ENCODE results near the gene VIL1.

Gene VIL1

DNA sequence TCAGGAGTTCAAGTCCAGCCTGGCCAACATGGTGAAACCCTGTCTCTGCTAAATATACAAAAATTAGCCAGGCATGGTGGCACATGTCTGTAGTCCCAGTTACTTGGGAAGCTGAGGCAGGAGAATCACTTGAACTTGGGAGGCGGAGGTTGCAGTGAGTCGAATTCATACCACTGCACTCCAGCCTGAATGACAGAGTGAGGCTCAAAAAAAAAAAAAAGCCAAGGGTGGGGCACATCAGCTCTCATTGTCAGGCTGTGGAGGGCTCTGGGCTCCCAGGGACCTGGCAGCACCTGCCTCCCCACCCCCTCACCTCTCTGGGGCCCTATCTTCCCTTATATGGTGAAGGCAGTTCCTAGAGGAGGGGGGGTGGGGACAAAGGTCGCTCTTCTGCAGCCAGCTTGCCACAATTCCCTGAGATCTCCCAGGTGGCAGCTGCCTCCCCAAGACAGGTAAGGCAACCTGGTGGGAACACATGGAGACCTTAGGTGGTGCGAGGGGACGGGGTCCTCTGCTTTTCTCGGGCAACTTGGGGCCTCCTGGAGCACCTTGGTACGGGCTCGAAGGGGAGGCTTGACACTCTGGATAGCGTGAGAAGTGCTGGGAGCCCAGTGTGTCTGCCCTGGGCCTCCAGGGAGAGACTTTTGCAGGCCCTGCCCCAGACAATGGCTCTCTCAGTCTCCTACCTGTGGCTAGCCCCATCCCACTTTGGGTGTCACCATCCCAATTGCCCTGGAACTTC, at the start of gene VIL1:
VIL1 (plus strand) TSS at position 407 of the 742 bp plus-strand sequence. CDS start 4,656 bp downstream, outside the sequence.
- DNase-seq (ENCODE audit: low spot score), result no peak

DNA sequence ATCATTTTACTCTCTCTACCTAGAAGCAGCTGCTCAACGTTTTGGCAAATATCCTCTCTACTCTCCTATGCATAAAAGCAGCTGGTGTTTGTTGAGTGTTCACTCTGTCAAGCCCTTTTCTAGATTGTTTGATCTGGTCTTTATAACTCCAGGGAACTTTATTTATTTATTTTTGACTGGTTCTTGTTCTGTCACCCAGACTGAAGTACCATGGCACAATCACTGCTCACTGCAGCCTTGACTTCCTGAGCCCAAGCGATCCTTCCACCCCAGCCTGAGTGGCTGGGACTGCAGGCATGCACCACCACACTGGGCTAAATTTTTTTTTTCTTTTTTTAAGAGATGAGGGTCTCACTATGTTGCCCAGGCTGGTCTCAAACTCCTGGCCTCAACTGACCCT, 49.6 kb upstream of the VIL1 start:
- no peak for DNase-seq (ENCODE audit: low spot score)

DNA sequence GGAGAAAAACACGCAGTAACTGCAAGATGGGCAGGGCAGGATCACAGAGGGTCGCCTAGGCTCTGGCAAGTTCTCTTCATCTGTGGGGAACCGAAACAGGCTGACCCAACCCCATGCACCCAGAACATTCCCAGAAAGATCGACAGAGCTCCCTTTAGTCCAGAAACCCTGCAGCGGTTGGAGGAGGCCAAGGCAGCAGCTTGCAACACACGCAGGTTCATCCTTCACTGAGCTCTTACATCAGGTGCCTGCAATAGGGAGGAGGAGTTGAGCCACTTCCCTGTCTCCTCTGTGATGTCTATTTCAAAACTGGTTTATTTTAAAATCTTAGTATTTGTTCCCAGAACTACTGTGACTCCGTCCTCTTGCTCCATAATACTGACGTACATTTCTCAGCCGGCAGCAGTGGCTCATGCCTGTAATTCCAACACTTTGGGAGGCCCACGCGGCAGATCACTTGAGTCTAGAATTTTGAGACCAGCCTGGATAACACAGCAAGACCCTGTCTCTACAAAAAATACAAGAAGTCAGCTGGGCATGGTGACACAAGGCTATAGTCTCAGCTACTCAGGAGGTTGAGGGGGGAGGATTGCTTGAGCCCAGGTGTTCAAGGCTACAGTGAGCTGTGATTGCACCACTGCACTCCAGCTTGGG, 48.4 kb upstream of the VIL1 start:
- DNase-seq (ENCODE audit: low spot score), result peak; percentile 61

DNA sequence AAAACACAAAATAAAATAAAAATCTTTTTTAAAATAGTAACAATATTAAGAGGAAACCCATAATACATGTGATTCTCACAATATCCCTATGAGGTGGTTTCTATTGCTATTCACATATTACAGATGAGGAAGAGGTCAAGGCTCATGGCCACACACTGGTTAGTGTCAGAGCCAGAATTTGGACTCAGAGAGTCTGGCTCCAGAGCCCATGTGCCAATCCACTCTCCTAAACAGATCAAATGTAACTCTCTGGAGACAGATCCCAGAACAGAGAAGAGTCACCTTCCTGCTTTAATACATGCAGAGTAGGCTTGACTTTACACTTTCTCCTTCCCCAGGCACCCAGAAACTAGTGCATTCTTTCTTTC, 47.0 kb upstream of the VIL1 start:
- no peak for DNase-seq (ENCODE audit: low spot score)

DNA sequence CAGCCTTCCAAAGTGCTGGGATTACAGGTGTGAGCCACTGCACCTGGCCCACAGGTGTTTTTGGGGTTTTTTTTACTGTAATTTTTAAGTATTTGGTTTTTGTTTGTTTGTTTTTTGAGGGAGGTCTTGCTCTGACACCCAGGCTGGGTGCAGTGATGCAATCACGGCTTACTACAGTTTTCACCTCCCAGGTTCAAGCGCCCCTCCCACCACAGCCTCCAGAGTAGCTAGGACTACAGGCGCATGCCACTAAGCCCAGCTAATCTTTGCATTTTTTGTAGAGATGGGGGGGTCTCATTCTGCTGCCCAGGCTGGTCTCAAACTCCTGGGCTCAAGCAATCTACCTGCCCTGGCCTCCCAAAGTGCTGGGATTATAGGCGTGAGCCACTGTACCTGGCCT, 44.1 kb upstream of the VIL1 start:
- no peak for DNase-seq (ENCODE audit: low spot score)

DNA sequence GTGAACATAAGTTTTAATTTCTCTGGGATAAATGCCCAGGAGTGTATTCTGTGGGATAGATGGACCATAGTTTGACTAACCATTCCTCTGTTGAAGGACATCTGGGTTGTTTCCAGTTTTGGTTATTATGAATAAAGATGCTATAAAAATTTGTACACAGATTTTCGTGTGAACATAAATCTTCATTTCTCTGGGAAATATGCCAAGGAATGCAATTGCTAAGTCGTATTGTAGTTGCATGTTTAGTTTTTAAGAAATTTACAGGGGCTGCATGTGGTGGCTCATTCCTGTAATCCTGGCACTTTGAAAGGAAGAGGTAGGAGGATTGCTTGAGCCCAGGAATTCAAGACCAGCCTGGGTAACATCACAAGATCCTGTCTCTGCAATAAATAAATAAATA, 43.7 kb upstream of the VIL1 start:
- DNase-seq (ENCODE audit: low spot score), result no peak

DNA sequence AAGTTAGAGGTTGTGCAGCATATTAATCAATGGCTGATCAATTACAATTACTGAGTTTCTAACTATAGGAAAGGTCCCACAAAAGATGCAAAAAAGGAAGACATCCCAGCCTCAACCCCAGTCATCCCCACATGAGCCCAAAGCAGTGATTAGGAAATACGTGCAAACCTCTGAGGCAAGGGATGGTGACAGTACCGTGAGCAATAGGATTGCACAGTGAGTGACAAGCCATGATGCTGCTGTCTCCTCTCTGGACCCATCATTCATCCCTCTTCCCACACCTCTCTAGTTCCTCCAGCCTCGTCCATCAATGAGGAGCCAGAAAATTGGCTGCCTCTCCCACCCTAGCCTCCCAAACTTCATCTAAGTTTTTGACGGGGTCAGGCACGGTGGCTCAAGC, 40.9 kb upstream of the VIL1 start:
- DNase-seq (ENCODE audit: low spot score), result no peak

DNA sequence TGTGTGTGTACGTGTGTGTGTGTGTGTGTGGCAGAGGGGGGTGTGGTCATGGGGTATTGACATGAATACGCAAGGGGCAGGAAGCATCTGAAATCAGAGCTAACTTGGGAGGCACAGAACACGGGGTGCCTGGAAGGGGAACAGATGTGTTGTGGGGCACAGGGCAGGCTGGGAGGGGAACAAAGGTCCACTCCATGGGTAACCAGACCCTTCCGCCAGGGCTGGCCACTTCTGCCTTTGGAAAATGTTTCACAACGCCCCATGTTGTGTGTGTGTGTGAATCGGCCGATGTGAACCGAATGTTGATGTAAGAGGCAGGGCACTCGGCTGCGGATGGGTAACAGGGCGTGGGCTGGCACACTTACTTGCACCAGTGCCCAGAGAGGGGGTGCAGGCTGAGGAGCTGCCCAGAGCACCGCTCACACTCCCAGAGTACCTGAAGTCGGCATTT, 37.0 kb upstream of the VIL1 start, which contains the start of gene SLC11A1:
SLC11A1 (plus strand) TSS at position 358 of the 451 bp plus-strand sequence. CDS start 96 bp downstream, outside the sequence.
- DNase-seq (ENCODE audit: low spot score), result peak; percentile 74

DNA sequence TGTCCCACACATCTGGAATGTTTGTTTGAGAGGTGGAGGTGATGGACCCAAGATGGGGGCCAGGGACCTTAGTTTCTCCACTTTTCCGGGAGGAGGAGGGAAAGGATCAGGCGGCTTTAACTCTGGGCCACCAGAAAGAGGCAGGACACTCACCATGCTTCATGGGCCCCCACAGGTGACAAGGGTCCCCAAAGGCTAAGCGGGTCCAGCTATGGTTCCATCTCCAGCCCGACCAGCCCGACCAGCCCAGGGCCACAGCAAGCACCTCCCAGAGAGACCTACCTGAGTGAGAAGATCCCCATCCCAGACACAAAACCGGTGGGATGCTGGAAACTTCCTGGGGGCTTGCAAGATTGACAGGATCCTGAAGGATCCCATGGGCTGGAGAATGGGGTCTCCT, 36.1 kb upstream of the VIL1 start:
- DNase-seq (ENCODE audit: low spot score), result no peak

DNA sequence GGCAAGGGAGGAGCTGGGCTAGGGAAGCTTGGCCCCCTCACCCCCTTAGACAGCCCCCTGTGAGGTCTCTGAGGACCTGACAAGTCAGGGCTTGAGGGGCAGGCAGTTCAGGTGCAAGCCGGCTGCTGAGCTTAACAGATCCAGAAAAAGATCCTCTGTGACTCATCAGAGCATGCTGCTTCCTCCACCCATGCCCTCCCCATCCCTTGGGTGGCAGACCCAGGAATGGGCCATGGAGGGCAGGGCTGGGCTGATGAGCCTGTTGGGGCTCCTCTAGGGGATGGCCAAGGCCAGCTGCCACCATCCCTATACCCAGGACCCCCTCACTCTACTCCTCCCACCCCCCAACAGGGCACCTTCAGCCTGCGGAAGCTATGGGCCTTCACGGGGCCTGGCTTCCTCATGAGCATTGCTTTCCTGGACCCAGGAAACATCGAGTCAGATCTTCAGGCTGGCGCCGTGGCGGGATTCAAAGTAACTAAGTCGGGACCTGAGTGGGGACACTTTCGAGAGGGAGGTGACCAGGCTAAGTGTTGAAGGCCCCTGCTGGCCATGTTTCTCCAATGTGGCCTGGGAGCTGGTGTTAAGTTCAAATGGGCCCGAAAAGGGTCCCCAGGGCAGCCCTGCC, 34.9 kb upstream of the VIL1 start:
- DNase-seq (ENCODE audit: low spot score), result no peak

DNA sequence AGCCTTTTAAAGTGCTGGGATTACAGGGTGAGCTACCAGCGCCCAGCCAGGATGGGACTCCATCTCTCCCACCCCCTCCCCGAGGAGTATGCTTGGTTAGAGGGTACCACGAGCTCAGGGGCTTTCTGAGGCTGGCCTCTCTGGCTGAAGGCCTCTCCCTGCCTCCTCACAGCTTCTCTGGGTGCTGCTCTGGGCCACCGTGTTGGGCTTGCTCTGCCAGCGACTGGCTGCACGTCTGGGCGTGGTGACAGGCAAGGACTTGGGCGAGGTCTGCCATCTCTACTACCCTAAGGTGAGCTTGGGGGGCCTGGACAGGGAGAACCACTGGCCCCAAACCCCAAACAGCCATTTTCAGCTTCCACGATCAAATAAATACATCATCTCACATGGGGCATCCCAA, 33.9 kb upstream of the VIL1 start:
- no peak for DNase-seq (ENCODE audit: low spot score)

DNA sequence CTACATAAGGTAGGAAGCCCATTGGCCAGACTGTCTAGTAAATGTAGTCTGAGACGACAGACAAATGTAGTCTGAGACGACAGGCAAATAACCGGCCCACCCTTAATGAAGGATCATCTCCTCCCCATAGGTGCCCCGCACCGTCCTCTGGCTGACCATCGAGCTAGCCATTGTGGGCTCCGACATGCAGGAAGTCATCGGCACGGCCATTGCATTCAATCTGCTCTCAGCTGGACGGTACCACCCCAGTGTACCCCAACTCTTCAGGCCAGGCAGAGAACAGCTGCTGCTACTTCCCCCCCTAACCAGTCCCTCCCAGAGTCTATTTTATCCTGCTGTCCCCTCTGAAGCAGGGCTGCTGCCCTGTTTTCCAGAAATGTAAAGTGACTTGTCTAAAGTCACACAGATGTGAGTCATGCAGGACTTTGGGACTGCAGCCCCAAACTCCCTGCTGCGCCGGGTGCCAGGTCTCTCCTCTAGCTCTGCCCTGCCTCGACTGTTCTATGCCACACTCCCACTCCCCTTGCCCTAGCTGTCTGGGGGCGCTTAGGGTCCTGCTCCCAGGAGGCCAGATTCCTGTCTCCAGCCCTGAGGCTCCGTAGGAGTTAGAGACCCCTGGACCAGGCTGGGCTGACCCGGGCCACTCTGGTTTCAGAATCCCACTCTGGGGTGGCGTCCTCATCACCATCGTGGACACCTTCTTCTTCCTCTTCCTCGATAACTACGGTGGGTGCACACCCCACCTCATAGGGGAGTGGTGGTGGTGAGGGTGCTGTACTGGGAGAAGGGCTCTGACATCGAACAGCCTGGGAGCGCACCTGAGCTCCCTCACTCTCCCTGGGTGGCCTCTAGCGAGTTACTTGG, 32.2 kb upstream of the VIL1 start:
- DNase-seq (ENCODE audit: low spot score), result no peak

DNA sequence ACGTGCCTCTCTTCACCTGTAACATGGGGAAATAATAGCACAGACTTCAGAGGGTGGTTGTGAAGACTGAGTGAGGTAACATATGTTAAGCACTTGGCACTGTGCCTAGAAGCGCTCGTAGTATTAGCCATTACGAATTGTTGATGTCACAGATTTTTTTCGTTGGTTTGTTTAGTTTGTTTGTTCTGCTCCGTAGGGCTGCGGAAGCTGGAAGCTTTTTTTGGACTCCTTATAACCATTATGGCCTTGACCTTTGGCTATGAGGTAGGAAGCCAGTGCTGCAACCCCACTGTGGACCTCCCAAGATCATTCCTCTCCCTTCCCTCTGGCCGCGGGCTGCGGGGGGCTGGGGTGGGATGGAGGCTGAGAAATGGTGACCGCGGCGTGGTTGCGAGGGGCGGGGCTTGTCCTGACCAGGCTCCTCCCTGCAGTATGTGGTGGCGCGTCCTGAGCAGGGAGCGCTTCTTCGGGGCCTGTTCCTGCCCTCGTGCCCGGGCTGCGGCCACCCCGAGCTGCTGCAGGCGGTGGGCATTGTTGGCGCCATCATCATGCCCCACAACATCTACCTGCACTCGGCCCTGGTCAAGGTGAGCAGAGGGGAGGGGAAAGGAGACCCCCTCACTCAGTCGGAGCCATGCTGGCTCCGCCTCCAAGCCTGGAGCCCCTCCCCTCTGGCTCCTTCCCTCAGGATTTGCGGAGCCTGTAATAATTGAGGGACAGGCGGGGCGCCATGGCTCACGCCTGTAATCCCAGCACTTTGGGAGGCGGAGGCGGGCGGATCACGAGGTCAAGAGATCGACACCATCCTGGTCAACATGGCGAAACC, 31.3 kb upstream of the VIL1 start:
- DNase-seq (ENCODE audit: low spot score), result no peak

DNA sequence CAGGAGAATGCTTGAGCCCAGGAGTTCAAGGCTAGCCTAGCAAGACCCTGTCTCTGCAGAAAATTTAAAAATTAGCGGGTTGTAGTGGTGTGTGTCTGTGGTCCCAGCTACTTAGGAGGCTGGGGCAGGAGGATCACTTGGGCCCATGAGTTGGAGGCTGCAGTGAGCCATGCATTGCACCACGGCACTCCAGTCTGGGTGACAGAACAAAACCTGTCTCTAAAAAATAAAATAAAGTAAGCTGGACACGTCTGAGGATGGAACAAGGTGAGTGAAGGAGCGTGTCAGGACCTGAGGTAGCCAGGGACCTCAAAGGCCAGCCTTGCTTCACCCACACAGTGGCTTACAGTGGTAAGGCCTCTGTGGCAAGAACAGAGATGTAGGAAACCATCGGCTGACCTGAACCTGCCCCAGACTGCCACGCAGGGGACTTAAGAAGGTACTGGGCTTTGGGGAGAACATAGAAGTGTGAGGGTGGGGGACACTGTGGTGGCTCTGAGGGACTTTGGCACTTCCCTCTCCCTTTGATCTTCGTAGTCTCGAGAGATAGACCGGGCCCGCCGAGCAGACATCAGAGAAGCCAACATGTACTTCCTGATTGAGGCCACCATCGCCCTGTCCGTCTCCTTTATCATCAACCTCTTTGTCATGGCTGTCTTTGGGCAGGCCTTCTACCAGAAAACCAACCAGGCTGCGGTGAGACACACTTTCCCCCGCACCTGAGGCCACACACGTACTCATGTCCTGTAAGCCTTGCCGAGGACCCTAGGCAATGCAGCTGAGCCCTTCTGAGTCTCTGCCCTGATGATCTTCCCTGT, 29.4 kb upstream of the VIL1 start:
- no peak for DNase-seq (ENCODE audit: low spot score)

DNA sequence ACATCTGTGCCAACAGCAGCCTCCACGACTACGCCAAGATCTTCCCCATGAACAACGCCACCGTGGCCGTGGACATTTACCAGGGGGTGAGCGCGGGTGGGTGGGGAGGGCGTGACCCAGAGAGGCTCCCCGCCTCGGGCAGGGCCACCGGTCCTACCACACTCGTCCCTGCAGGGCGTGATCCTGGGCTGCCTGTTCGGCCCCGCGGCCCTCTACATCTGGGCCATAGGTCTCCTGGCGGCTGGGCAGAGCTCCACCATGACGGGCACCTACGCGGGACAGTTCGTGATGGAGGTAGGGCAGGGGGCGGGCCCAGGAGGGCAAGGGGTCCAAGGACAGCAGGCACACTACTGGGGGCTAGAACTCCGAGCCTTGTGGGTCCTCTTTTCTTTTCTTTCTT, 27.7 kb upstream of the VIL1 start:
- no peak for DNase-seq (ENCODE audit: low spot score)

DNA sequence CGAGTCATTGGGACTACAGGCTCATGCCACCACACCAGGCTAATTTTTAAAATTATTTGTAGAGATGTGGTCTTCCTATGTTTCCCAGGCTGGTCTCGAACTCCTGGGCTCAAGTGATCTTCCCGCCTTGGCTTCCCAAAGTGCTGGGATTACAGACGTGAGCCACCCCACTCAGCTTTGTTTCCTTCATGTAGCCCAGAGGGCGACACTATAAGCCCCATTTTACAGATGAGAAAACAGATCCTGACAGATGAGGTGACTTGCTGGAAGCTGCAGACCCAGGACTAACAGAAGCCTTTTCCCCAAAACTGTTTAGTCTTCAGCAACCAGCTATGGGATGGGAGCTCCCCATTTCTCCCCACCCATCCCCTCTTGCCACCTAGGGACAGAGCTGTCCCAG, 26.5 kb upstream of the VIL1 start:
- DNase-seq (ENCODE audit: low spot score), result no peak

DNA sequence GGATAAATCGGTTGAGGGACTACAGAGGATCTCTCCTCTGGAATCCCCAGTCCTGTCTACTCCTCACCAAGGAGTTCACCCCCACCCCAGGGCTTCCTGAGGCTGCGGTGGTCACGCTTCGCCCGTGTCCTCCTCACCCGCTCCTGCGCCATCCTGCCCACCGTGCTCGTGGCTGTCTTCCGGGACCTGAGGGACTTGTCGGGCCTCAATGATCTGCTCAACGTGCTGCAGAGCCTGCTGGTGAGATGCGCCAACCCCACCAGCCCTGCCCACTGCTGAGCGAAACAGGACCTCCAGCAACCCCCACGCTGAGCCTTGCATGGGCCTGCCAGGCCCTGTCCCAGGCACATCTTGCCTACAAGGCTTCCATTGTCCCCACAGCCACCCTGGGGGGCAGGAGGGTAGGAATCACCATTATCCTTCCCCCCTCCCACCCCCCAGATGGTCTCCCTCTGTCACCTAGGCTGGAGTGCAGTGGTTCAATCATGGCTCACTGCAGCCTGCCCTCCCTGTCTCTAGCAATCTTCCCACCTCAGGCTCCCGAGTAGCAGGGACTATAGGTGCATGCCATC, 25.9 kb upstream of the VIL1 start:
- DNase-seq (ENCODE audit: low spot score), result no peak

DNA sequence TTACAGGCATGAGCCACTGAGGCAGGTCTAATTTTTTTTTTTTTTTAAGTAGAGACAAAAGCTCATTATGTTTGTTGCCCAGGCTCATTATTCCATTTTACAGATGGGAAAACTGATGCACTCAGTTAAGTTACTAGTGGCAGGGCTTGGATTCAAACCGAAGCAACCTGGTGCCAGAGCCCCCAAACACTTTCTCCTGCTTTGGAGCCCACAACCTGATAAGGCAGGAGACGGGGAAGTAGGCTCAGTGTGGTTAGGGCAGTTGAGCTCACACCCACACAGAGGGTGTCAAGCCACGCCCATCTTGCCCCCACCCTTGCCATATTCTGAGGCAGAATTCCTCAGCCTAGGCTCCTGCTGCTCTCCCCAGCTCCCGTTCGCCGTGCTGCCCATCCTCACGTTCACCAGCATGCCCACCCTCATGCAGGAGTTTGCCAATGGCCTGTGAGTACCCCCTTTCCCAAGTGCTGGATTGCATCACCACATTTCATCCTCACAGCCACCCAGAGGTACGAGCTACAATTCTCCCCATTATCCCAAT, 25.1 kb upstream of the VIL1 start:
- no peak for DNase-seq (ENCODE audit: low spot score)

DNA sequence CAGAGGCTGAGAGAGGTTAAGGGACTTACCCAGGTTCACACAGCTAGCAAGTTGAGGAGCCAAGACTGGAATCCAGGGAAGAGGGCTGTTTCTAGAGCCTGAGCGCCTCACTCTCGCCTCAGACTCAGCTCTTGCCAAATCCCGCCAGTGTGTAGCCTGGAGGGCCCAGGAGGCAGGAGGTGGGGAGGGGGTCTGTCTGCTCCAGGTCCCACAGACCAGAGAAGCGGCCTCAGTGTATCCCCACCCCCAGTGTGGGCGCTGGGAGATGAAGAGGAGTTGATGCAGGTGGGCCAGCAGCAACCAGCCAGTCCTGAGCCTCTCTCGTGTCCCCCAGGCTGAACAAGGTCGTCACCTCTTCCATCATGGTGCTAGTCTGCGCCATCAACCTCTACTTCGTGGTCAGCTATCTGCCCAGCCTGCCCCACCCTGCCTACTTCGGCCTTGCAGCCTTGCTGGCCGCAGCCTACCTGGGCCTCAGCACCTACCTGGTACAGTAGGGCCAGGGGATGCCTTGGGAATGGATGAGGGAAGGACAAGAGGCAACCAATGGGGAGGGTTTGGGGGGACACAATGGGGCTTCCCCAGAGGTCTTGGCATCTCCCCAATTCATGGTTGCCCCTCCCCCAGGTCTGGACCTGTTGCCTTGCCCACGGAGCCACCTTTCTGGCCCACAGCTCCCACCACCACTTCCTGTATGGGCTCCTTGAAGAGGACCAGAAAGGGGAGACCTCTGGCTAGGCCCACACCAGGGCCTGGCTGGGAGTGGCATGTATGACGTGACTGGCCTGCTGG, 24.4 kb upstream of the VIL1 start:
- DNase-seq (ENCODE audit: low spot score), result no peak

Data from pons (tissue), 1 donor.